Ovary (tissue), 9 donors: ENCODE data around the gene FREY1. TPM values are rescaled to one million over a fixed set of nuclear protein-coding genes. Genes with fewer than 3 reads are reported as not detected.

Source experiments
- DNase-seq, 5 donors: peaks; one replicate each; pipeline ENCODE4 v3.0.0-alpha.2; 2019 to 2020
- H3K27ac ChIP-seq, 2 donors: fragments of 200-600 bp; one replicate each; pipeline versions ENCODE4 v1.5.1 to v1.8.0; 2019 to 2022
- H3K27me3 ChIP-seq: fragments of 200-600 bp; one replicate; pipeline ENCODE4 v1.8.0; 2022
- H3K36me3 ChIP-seq: fragments of 200-600 bp; sonication (generic); one replicate; pipeline ENCODE4 v1.5.1; 2019
- H3K4me1 ChIP-seq: one replicate; pipeline ENCODE4 v1.8.1; 2013; ENCODE audit warnings: mild to moderate bottlenecking, moderate library complexity; ENCODE audit not compliant: insufficient read depth
- H3K4me3 ChIP-seq: fragments of 200-600 bp; sonication (generic); one replicate; pipeline ENCODE4 v1.5.1; 2017
- H3K9me3 ChIP-seq, 2 donors: fragments of 200-600 bp in 1 of 2; sonication (generic) in 1 of 2; one replicate each; pipeline versions ENCODE4 v1.5.1 to v1.8.1; 2013 to 2019; ENCODE audit warnings: mild to moderate bottlenecking in 1 of 2, moderate library complexity in 1 of 2
- CTCF ChIP-seq, 3 donors: fragments of 450-650 bp in 2 of 3; fragments of 200-600 bp in 1 of 3; IDR thresholded peaks; one replicate each; pipeline versions ENCODE4 v1.5.1 to v1.8.0; 2016 to 2022; ENCODE audit warnings: antibody characterized with exemption in 3 of 3, mild to moderate bottlenecking in 1 of 3
- EP300 ChIP-seq: sonication (generic); formaldehyde crosslinking; IDR thresholded peaks from one replicate; pipeline ENCODE4 v1.6.1; 2017; ENCODE audit warnings: antibody characterized with exemption
- POLR2A ChIP-seq: fragments of 450-650 bp; IDR thresholded peaks from one replicate; pipeline ENCODE4 v1.6.1; 2017; ENCODE audit warnings: antibody characterized with exemption, mild to moderate bottlenecking, moderate library complexity
- WGBS, 3 donors: extraction: QIAGEN DNeasy Blood & Tissue Kit in 1 of 3; methylation state at CpG; one replicate each; pipeline versions ENCODE4 v1.1.5 to v1.1.7; 2013 to 2017; 5-methylcytosine and 5-hydroxymethylcytosine counted together
- intact Hi-C, 4 donors: fragments of 100-400 bp; cut with DNase I; formaldehyde crosslinking; loops; one replicate each; pipeline versions ENCODE4 v1.11.0 to v1.15.1; 2022 to 2023
- polyA plus RNA-seq, 2 donors: library from polyadenylated mRNA; stranded (reverse); fragments of 200-250 nt in 1 of 2; fragments of 350-450 nt in 1 of 2; fragmentation: Illumina TruSeq in 1 of 2; extraction: RNeasy Lipid Tissue Mini Kit (QIAGEN cat#74804) in 1 of 2; gene quantifications; one replicate each; pipeline ENCODE4 v1.2.3, GENCODE V29; 2013 to 2014
- total RNA-seq, 7 donors: library from RNA; depleted of rRNA in 2 of 7; stranded (reverse); fragments of >200 nt in 2 of 7; fragmentation: NEBNext Ultra II Directional in 3 of 7; extraction: Animal tissue kit (Norgen Biotek cat#: 25700) in 3 of 7; gene quantifications; one replicate each; pipeline versions ENCODE4 v1.1.0 to v1.2.4, GENCODE V29; 2016 to 2023
- donor health status: DM: no; HTN: no; CAD: no; lungs with moderate emphysema.
- donor health status: DM: no; HTN: no; CAD: no.
- donor health status: Bipolar disorder and iron deficiency.
- donor health status: DM: yes; HTN: yes; CAD: no.
- donor health status: DM: no; HTN: no; CAD: no.
- donor health status: DM: yes; HTN: yes; CAD: no.

The FREY1 gene
- total and polyA plus RNA-seq, 9 donors, result 0.23 to 1.6 (median 0.66) TPM; not detected in 2

GRCh38 chr11:45930951-45931570, 24.0 kb upstream of the FREY1 start:
- 22 to 38% (median 34%) methylated on average over 8 of the region's 8 CpGs for WGBS, 3 donors

GRCh38 chr11:45930031-45930794, 23.1 kb upstream of the FREY1 start:
- Histone ChIP-seq H3K4me3 (no peak overlapping the region), H3K9me3 (no peaks in the 10 kb centered on the region), H3K27ac (no peak overlapping the region), H3K27me3 (no peaks in the 10 kb centered on the region), H3K36me3 (no peaks in the 10 kb centered on the region), H3K4me1 (peaks cover 2% of the 10 kb centered on the region)
- 79 to 84% (median 81%) methylated on average over 14 of the region's 14 CpGs for WGBS, 3 donors
- peak in 4 of 5 donors; percentile 27 to 44 (median 32) for DNase-seq
- TF ChIP-seq CTCF (IDR thresholded peaks at IDR 0.05), result no peak
- no peak for TF ChIP-seq POLR2A
- TF ChIP-seq EP300, result no peak
- intact Hi-C loops, result no loop called here

More at GRCh38 chr11:45930951-45931570, 24.0 kb upstream of the FREY1 start:
- Histone ChIP-seq H3K36me3 (no peaks in the 10 kb centered on the region), H3K27ac (no peak overlapping the region), H3K27me3 (no peaks in the 10 kb centered on the region), H3K4me3 (no peak overlapping the region), H3K9me3 (no peaks in the 10 kb centered on the region), H3K4me1 (peaks cover 2% of the 10 kb centered on the region)
- peak in 2 of 5 donors; percentile 19 to 45 for DNase-seq
- intact Hi-C loops, result no loop called here
- no peak for TF ChIP-seq POLR2A
- TF ChIP-seq CTCF (IDR thresholded peaks at IDR 0.05), result no peak
- no peak for TF ChIP-seq EP300

GRCh38 chr11:45929486-45930030, 22.5 kb upstream of the FREY1 start:
- intact Hi-C loops, result no loop called here
- Histone ChIP-seq H3K27me3 (no peaks in the 10 kb centered on the region), H3K36me3 (no peaks in the 10 kb centered on the region), H3K4me1 (peaks cover 2% of the 10 kb centered on the region), H3K27ac (no peak overlapping the region), H3K4me3 (no peak overlapping the region), H3K9me3 (no peaks in the 10 kb centered on the region)
- 75 to 79% (median 77%) methylated on average over 10 of the region's 10 CpGs for WGBS, 3 donors
- DNase-seq, result peak in 2 of 5 donors; percentile 12 to 14
- TF ChIP-seq CTCF (IDR thresholded peaks at IDR 0.05) (no peak), POLR2A (no peak), EP300 (no peak)

- H3K27me3 ChIP-seq, result no peaks in the 10 kb centered on the region
- TF ChIP-seq EP300 (no peak), CTCF (IDR thresholded peaks at IDR 0.05) (no peak), POLR2A (no peak)
- peaks cover 2% of the 10 kb centered on the region for H3K4me1 ChIP-seq
- 42 to 62% (median 45%) methylated on average over 13 of the region's 13 CpGs for WGBS, 3 donors
- no peaks in the 10 kb centered on the region for H3K36me3 ChIP-seq
- H3K9me3 ChIP-seq, result no peaks in the 10 kb centered on the region
- H3K4me3 ChIP-seq, result no peak overlapping the region
- intact Hi-C loops, result no loop called here
- peak in 3 of 5 donors; percentile 14 to 22 (median 16) for DNase-seq
- no peak overlapping the region for H3K27ac ChIP-seq
These were observed 21.6 kb upstream of the FREY1 start for GRCh38 chr11:45928535-45929215.
